ENCODE results near the gene ANAPC4. TPM values are rescaled to one million over a fixed set of nuclear protein-coding genes. Genes with fewer than 3 reads are reported as not detected.
A peak's percentile ranks its signal among the peaks of the same experiment; 100 is the strongest.
"Not testable (repeated sequence)": the region's sequence is repeated elsewhere in the genome, so short reads cannot be mapped to it uniquely, and the experiment has no call there.

The ANAPC4 gene
- 21.0 and 23.3 TPM in 2 replicates for polyA plus RNA-seq (2014; cell fraction: cytosol; rRNA removed)
- 98.2 and 99.4 TPM in 2 replicates for polyA plus RNA-seq (2014; cell fraction: nucleus; rRNA removed)

GRCh38 chr4:25376754-25377571, at the start of gene ANAPC4:
TSS of gene ANAPC4 (plus strand) at chr4:25377263. CDS start at chr4:25377428, 165 bp downstream.
- DNase-seq (ENCODE audit: low spot score), result peak; percentile 85

DNA sequence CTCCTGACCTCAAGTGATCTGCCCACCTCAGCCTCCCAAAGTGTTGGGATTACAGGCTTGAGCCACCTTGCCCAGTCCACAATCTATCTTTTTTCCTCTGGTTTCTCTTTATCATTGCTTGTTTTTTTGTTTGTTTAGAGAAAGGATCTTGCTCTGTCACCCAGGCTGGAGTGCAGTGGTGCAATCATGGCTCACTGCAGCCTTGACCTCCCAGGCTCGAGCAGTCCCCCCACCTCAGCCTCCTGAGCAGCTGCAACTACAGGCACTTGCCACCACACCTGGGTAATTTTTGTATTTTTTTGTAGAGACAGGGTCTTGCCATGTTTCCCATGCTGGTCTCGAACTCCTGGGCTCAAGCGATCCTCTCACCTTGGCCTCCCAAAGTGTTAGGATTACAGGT, 48.6 kb upstream of the ANAPC4 start:
- DNase-seq (ENCODE audit: low spot score), result not testable (repeated sequence)

DNA sequence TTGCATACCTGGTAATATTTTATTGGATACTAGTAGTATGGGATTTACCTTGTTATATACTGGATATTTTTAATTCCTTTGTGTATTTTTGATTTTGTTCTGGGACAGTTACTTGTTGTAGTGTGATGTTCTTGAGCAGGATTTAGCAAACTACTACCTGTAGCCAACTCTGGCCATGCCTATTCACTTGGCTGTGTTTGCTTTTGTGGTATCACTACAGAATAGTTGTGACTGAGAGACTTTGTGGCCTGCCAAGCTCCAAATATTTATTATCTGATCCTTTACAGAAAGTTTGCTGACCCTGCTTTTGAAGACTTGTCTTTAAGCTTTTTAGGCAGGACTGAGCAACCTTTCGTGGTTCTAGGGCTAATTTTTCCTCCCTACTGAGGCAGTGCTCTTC, 46.7 kb upstream of the ANAPC4 start:
- DNase-seq (ENCODE audit: low spot score), result no peak

- DNase-seq (ENCODE audit: low spot score), result no peak
Observed at GRCh38 chr4:25330905-25331808, 45.9 kb upstream of the ANAPC4 start.

- no peak for DNase-seq (ENCODE audit: low spot score)
Observed at GRCh38 chr4:25343671-25344070, 33.4 kb upstream of the ANAPC4 start.

DNA sequence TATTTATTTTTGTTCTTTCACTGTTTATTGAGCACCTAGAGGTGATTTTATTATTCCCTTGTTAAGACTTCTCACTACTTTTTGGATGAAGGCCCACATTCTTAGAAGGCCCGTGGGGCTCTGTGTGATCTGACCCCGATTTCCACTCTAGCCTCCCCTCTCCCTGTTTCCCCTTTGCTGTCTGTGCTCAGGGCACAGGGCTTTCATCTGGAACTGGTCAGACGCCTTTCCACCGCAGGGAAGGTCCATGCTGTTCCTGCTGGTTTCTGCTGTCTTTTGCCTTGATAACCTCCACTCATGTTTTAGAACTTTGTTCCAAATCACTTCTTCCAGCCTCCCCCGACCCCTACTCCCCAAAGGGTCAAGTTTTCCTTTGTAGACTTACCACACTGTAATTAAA, 31.3 kb upstream of the ANAPC4 start:
- DNase-seq (ENCODE audit: low spot score), result no peak

GRCh38 chr4:25346913-25347312, 30.1 kb upstream of the ANAPC4 start:
- no peak for DNase-seq (ENCODE audit: low spot score)

DNA sequence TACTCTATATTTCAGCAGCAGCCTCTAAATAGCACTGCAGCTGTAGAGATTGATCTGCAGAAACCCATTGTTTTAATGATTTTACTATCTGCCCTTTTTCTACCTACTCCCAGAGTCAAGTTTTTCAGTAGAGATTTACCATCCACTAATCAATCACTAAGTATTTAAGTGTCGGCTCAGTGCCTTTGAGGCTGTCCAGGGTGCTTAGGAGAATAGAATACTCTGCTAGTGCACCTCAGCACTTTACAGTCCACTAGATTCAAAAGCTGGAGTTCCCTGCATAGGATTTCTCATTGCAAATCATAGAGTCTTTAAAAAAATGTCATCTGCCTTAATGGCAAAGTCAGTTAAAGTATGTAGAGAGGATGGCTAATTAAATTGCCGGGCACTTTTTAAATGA, 29.6 kb upstream of the ANAPC4 start:
- peak; percentile 59 for DNase-seq (ENCODE audit: low spot score)

GRCh38 chr4:25347971-25348370, 29.1 kb upstream of the ANAPC4 start:
- peak; percentile 11 for DNase-seq (ENCODE audit: low spot score)

DNA sequence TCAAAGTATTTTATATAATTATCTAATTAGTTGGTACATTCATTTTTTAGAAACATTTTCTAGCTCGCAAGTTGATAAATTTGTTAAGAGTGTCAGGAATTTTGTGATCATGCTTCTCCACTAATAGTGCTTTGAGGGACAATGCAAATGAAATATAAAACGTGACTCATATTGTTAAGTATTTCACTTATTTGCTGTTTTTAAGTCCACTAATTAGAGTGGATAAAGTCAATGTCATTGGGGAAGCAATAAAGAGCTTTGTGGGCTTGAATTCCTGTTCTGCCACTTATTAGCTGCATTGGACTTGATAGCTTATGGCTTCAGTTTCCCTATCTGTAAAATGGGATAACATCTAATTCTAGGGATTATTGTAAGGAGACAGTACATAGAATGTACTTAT, 26.5 kb upstream of the ANAPC4 start:
- no peak for DNase-seq (ENCODE audit: low spot score)

GRCh38 chr4:25351777-25352416, 25.2 kb upstream of the ANAPC4 start:
- no peak for DNase-seq (ENCODE audit: low spot score)

DNA sequence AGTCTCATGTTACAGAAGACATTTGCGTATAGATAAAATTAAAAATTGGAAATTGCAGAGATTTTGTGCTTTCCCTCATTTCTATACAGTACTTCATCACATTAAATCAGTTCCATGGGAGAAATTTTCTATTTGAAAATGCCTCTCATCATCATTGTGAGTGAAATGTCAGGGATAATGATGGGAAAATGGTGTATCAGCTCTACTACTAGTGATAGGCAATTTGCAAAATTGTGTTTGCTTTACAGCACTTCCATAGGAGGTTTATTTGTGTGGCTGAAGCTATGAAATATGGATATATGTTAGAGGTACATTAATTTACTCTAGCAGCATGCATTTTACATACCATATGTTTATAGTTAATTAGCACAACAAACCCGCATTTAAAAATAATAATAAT, 21.0 kb upstream of the ANAPC4 start:
- no peak for DNase-seq (ENCODE audit: low spot score)

DNA sequence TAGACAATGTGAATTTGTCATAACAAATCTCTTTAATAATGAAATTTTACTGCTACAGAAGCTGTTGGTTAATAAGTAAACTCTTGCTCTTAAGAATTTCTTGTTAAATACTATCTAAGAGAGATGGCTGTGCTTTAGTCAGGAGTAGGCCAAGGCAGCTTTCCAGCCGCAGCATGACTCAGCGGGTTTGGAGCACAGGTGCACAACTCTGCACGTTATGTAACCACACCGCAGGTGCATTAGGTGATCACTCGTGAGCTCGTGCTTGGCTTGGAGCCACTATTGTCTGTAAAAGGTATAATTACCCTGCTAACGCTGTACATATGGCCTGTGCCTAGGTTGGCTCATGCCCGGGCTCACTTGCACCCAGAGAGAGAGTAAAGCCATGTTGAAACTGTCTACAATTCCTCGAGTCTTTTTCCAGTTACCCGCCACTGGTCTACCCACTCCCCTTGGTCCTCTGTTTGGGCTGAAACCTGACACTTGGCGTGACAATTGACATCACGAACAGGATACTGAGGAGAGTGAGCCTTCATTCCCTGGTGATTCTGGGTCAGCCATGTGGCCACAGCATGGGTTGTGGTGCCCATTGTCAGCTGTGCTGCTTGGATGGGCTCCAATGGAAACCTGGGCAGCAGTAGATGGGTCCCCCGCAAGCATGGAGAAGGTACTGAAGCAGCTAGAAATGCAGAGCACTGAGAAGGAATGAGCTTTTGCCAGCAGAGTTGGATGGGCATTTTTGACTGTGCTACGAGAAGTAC, 18.4 kb upstream of the ANAPC4 start:
- DNase-seq (ENCODE audit: low spot score), result no peak

DNA sequence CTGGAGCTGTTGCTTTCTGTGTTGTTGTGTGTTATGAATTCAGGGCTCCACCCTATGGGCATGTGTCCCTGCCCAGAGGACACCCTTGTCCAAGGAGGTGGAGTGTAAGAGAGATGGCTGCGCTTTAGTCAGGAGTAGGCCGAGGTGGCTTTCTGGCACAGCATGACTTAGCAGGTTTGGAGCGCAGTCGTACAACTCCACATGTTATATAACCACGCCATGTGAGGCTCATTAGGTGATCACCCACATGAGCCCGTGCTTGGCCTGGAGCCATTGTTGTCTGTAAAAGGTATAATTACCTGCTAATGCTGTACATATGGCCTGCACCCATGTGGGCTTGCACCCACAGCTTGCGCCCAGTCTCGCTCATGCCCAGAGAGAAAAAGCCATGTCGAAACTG, 15.8 kb upstream of the ANAPC4 start:
- no peak for DNase-seq (ENCODE audit: low spot score)

DNA sequence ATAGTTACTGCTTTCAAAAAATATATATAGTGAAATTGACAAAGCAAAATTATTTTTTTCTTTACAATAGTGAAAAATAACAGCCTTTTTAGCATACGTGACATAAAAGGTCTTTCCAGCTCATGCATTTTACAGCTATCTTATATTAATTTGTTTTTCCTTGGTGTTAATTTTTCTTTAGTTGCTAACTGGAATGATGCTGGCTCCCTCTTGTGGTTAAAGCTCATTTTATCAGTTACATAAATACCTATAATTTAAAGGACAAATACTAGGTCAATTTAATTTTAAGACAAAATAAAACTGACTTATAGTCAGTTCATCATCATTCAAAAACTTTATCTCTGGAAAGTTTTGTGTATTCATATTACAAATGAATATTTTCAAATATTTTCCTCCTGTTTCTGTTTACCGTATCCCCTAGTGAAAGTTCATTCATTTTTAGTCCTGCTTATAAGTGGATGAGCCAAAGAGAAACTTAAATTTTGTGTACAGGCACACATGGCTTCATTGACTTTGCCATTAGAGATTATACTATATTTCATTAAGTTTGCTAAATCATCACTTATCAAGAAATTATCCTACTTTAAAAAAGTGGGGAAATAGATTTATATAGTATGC, 9.9 kb upstream of the ANAPC4 start:
- DNase-seq (ENCODE audit: low spot score), result no peak

- DNase-seq (ENCODE audit: low spot score), result no peak
Observed at GRCh38 chr4:25367877-25368276, 9.2 kb upstream of the ANAPC4 start.

DNA sequence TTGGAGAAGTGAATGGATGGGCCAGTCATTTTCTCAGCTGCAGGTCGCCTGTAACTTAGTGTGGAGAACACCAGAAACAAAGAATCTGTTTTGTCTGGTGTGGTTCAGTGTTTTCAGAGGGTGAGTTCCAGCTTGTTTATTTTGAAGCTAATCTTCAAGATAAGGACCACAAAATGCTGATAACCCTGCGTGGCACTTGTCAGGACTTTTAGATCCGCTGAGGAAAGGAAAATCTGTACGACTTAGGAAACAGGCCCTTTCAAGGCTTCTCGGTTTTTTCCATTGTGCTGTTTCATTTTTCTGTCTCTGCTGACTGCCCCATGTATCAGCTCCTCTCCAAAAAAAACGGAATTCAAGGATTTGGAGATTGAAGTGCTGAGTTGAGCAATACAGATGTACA, 8.7 kb upstream of the ANAPC4 start:
- DNase-seq (ENCODE audit: low spot score), result no peak

DNA sequence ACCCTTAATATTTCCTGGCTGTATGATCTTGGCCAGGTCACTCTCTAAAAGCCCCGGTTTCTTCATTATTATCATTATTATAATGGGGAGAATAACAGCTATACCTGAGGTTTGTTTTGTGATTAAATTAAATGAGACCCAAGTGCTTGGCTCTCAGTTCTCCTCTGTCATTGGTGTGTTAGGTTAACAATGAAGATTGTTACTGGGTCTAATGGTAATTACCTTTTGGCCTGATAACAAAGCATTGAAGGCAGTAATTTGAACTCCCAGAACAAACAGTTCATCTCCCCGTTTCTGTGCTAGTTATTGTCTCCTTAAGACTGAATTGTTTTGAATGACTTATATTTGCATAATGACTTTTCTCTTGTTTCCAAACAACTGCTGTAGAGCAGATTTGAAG, 6.8 kb upstream of the ANAPC4 start:
- no peak for DNase-seq (ENCODE audit: low spot score)

DNA sequence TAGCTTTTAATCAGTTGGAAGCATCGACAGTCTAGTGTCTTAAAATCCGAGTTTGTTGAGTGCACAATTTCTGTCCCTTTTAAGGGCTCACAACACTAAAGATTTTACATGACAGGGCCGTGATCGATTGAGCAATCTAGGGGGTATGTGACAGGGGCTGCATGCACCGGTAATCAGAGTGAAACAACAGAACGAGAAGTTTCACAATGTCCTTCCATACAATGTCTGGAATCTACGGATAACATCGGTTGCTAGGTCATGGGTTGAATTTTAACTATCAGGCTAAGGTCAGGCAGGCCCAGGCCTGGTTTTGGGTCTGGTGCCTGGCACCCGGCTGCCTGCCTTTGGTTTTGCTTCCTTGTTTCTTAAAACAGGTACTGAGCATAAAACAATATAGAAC, 4.5 kb upstream of the ANAPC4 start:
- not testable (repeated sequence) for DNase-seq (ENCODE audit: low spot score)

- no peak for DNase-seq (ENCODE audit: low spot score)
Observed at GRCh38 chr4:25377572-25378436, 741 bp downstream of the ANAPC4 start.

Data from SK-N-DZ (cell line).